Endothelial cell of umbilical vein (primary cell): ENCODE results near the gene TAT. TPM values are rescaled to one million over a fixed set of nuclear protein-coding genes. Genes with fewer than 3 reads are reported as not detected.

Experiments used
- BruUV-seq: library from RNA; stranded (reverse); fragments of 400-500 nt; replicated peaks from 2 replicates; lab custom pipeline; 2021; lab: Mats Ljungman, UMichigan
- CTCF ChIA-PET: fragments of 300-600, 350-600 bp; sonication (Branson Sonifier 250); formaldehyde crosslinking; loops from one replicate; lab custom pipeline; 2021; ENCODE audit warnings: antibody characterized with exemption, inconsistent platforms; lab: Charles Lee
- POLR2A ChIA-PET: fragments of 300-600, 350-600 bp; sonication (Branson Sonifier 250); formaldehyde crosslinking; loops from one replicate; lab custom pipeline; 2021; ENCODE audit warnings: antibody characterized with exemption, inconsistent platforms; lab: Charles Lee
- DNase-seq: peaks from one replicate; pipeline ENCODE4 v3.0.0-alpha.2; 2011; ENCODE audit warnings: low read depth, low spot score
- FAIRE-seq: peaks from 2 replicates; lab custom pipeline; 2011; peaks lifted over from hg19 to GRCh38; lab: Jason Lieb, UNC
- H2AFZ ChIP-seq: 2 replicates; pipeline ENCODE4 v1.6.0; 2012; ENCODE audit warnings: low read depth, low read length, control low read depth, inconsistent platforms
- H3K27ac ChIP-seq: 2 replicates; pipeline ENCODE4 v1.5.1; 2011; ENCODE audit warnings: low read depth, mild to moderate bottlenecking, control low read depth, low read length, moderate library complexity; ENCODE audit not compliant: insufficient read depth
- H3K27me3 ChIP-seq, 2 experiments: 2 replicates each; pipeline versions ENCODE4 v1.6.0 to v1.6.1; 2011; ENCODE audit warnings: low read length in 2 of 2, mixed read lengths in 1 of 2; ENCODE audit not compliant: control insufficient read depth in 2 of 2, insufficient read depth in 2 of 2
- H3K36me3 ChIP-seq, 2 experiments: 2 replicates in 1 of 2; 3 replicates in 1 of 2; pipeline ENCODE4 v1.5.1; 2011; ENCODE audit warnings: low read length in 2 of 2, mild to moderate bottlenecking in 1 of 2, moderate library complexity in 1 of 2; ENCODE audit not compliant: control insufficient read depth in 2 of 2, insufficient read depth in 2 of 2; ENCODE audit errors: extremely low read depth in 1 of 2
- H3K4me1 ChIP-seq: 3 replicates; pipeline ENCODE4 v1.5.1; 2011; ENCODE audit warnings: mild to moderate bottlenecking, low read length; ENCODE audit not compliant: control insufficient read depth, insufficient read depth; ENCODE audit errors: extremely low read depth
- H3K4me2 ChIP-seq: 2 replicates; pipeline ENCODE4 v1.6.1; 2011; ENCODE audit warnings: low read length, control low read depth, mixed read lengths; ENCODE audit not compliant: insufficient read depth
- H3K4me3 ChIP-seq, 3 experiments: fragments of 200-600 bp in 1 of 3; sonication (generic), shearing (Covaris generic) in 1 of 3; replicated peaks in 1 of 3; 2 replicates each; pipeline ENCODE4 v1.5.1; 2011 to 2016; ENCODE audit warnings: control low read depth in 3 of 3, low read length in 3 of 3, mild to moderate bottlenecking in 2 of 3, inconsistent platforms in 1 of 3, low read depth in 1 of 3, moderate library complexity in 1 of 3; ENCODE audit not compliant: insufficient read depth in 1 of 3
- H3K79me2 ChIP-seq: 2 replicates; pipeline ENCODE4 v1.6.0; 2012; ENCODE audit warnings: low read length, inconsistent platforms; ENCODE audit not compliant: control insufficient read depth, insufficient read depth
- H3K9ac ChIP-seq: replicated peaks from 2 replicates; pipeline ENCODE3; 2011; ENCODE audit warnings: low read length, control low read depth; ENCODE audit not compliant: insufficient read depth; ENCODE audit errors: extremely low read depth
- H3K9me1 ChIP-seq: replicated peaks from 3 replicates; pipeline ENCODE4 v1.6.0; 2011; ENCODE audit warnings: mild to moderate bottlenecking, low read length; ENCODE audit not compliant: control insufficient read depth, insufficient read depth; ENCODE audit errors: extremely low read depth
- H3K9me3 ChIP-seq: replicated peaks from 2 replicates; pipeline ENCODE4 v1.5.1; 2012; ENCODE audit warnings: low read length, inconsistent platforms; ENCODE audit not compliant: control insufficient read depth, insufficient read depth
- H4K20me1 ChIP-seq: replicated peaks from 2 replicates; pipeline ENCODE3; 2011; ENCODE audit warnings: mild to moderate bottlenecking, low read length; ENCODE audit not compliant: control insufficient read depth, insufficient read depth; ENCODE audit errors: extremely low read depth
- EZH2 ChIP-seq: IDR thresholded peaks from 2 replicates; pipeline ENCODE4 v1.6.1; 2012; ENCODE audit warnings: borderline replicate concordance, low read depth, mild to moderate bottlenecking, moderate library complexity, low read length, inconsistent platforms; ENCODE audit not compliant: severe bottlenecking
- GATA2 ChIP-seq: IDR thresholded peaks from 2 replicates; pipeline ENCODE4 v1.7.0; 2011; ENCODE audit warnings: low read depth, mild to moderate bottlenecking, moderate library complexity, mixed read lengths, low read length; ENCODE audit not compliant: insufficient read length, insufficient read depth
- JUN ChIP-seq: IDR thresholded peaks from 2 replicates; pipeline ENCODE4 v1.6.1; 2011; ENCODE audit warnings: borderline replicate concordance, low read depth; ENCODE audit not compliant: insufficient read length, insufficient read depth
- MYC ChIP-seq: IDR thresholded peaks from one replicate; pipeline ENCODE4 v1.6.1; 2011; ENCODE audit warnings: mild to moderate bottlenecking, low read depth, low read length
- POLR2AphosphoS5 ChIP-seq: IDR thresholded peaks from 2 replicates; pipeline ENCODE4 v1.6.1; 2012; ENCODE audit warnings: low read depth, mild to moderate bottlenecking, control low read depth, low read length, moderate library complexity; ENCODE audit not compliant: insufficient read depth
- dilution Hi-C: fragments of 300-500 bp; cut with MboI; formaldehyde crosslinking; loops from one replicate; pipeline ENCODE4 v1.15.0; 2019; ENCODE audit warnings: low sequenced_read_pairs; ENCODE audit not compliant: extremely low pct_ligation_motif_present
- intact Hi-C: fragments of 100-400 bp; cut with micrococcal nuclease; formaldehyde crosslinking; loops from one replicate; pipeline ENCODE4 v1.10.0; 2022
- polyA plus RNA-seq, 4 experiments: library from polyadenylated mRNA; depleted of rRNA in 3 of 4; stranded (reverse) in 3 of 4; unstranded in 1 of 4; fragments of >200 nt; gene quantifications; 2 replicates each; pipeline versions ENCODE4 v1.2.1 to v1.2.3, GENCODE V29; 2011 to 2012; ENCODE audit warnings: missing spikeins in 1 of 4
- total RNA-seq: library from RNA; stranded (reverse); gene quantifications from 2 replicates; pipeline ENCODE4 v1.2.3, GENCODE V29; 2021
- TF ChIP-seq, protein P1 (sequence below), 2 donors: IDR thresholded peaks; 1 replicate in 1 of 2; 2 replicates in 1 of 2; pipeline ENCODE4 v1.5.1; 2011; ENCODE audit warnings: low read length in 2 of 2, mild to moderate bottlenecking in 2 of 2, moderate library complexity in 2 of 2, control low read depth in 1 of 2, inconsistent platforms in 1 of 2, low read depth in 1 of 2; ENCODE audit not compliant: insufficient read depth in 1 of 2; ENCODE audit errors: extremely low read depth in 1 of 2
- TF ChIP-seq, protein P2 (sequence below): IDR thresholded peaks from 2 replicates; pipeline ENCODE4 v1.6.1; 2011; ENCODE audit not compliant: insufficient read depth, insufficient read length

The TAT gene
- total and polyA plus RNA-seq, 2 donors (not counting 3 experiments of a cell fraction or from before 2014, with no cell fraction given), result not detected

DNA sequence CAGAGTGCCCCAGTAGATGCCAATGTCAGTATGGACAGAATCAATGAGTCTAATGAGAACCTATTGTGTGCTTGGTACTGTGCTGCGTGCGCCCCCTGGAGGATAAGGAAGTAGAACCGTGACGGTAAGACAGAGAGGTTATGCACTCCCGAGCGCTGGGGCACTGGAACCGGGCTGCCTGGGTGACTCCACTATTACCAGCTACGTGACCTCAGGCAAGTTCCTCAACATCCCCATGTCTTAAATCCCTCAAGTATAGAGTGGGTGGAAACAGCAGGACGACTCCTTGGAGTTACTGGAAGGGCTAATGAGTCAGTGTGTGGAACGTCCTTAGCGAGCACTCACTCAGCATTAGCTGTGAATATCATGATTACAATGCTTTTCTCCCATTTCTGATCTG is 34.5 kb downstream of the TAT start:
- H3K4me2 ChIP-seq, result no peak overlapping the region
- TF ChIP-seq, protein P1, sequence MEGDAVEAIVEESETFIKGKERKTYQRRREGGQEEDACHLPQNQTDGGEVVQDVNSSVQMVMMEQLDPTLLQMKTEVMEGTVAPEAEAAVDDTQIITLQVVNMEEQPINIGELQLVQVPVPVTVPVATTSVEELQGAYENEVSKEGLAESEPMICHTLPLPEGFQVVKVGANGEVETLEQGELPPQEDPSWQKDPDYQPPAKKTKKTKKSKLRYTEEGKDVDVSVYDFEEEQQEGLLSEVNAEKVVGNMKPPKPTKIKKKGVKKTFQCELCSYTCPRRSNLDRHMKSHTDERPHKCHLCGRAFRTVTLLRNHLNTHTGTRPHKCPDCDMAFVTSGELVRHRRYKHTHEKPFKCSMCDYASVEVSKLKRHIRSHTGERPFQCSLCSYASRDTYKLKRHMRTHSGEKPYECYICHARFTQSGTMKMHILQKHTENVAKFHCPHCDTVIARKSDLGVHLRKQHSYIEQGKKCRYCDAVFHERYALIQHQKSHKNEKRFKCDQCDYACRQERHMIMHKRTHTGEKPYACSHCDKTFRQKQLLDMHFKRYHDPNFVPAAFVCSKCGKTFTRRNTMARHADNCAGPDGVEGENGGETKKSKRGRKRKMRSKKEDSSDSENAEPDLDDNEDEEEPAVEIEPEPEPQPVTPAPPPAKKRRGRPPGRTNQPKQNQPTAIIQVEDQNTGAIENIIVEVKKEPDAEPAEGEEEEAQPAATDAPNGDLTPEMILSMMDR (IDR thresholded peaks at IDR 0.05; ENCODE audit: extremely low read depth in 1 of 2, insufficient read depth in 1 of 2, low read depth in 1 of 2, low read length in 2 of 2), result peak; percentile 55 to 65
- no peak for TF ChIP-seq MYC
- peak; percentile 14 for DNase-seq
- no peaks in the 10 kb centered on the region for H3K4me1 ChIP-seq
- intact Hi-C loops, result loop anchor here (1.0 kb wide), 1 partner anchor 130 kb away; no protein-coding TSS in a partner anchor
- POLR2A ChIA-PET, result no interaction called here
- H3K4me3 ChIP-seq, result no peak overlapping the region
- no peaks in the 10 kb centered on the region for H3K9me3 ChIP-seq
- FAIRE-seq, result no peak
- H4K20me1 ChIP-seq, result no peaks in the 10 kb centered on the region
- H3K9me1 ChIP-seq, result no peaks in the 10 kb centered on the region
- peaks cover 0 to 2% of the 10 kb centered on the region in 2 experiments for H3K27me3 ChIP-seq
- H3K9ac ChIP-seq, result no peak overlapping the region
- no peak overlapping the region for H3K27ac ChIP-seq
- H3K79me2 ChIP-seq, result no peaks in the 10 kb centered on the region
- dilution Hi-C loops, result no loop called here
- no peak overlapping the region for H2AFZ ChIP-seq
- no peaks in the 10 kb centered on the region for H3K36me3 ChIP-seq
- CTCF ChIA-PET, result interaction anchor here (1.0 to 1.7 kb wide), 2 partner anchors 14 to 69 kb away, joined by 3 read pairs; no protein-coding TSS in a partner anchor
- BruUV-seq, result no TSS peak

DNA sequence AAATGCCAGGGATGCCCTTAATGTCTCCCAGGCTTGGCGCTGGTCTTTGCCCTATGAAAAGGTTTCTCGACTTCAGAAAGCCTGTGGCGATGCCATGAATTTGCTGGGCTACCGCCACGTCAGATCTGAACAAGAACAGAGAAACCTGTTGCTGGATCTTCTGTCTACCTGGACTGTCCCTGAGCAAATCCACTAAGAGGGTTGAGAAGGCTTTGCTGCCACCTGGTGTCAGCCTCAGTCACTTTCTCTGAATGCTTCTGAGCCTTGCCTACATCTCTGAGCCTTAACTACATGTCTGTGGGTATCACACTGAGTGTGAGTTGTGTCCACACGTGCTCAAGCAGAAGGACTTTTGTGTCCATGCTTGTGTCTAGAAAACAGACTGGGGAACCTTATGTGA is 39.2 kb downstream of the TAT start:
- Histone ChIP-seq H4K20me1 (no peaks in the 10 kb centered on the region), H2AFZ (no peak overlapping the region), H3K4me1 (no peaks in the 10 kb centered on the region), H3K36me3 (no peaks in the 10 kb centered on the region), H3K9me3 (no peaks in the 10 kb centered on the region), H3K79me2 (no peaks in the 10 kb centered on the region), H3K4me3 (no peak overlapping the region), H3K27ac (no peak overlapping the region), H3K9me1 (no peaks in the 10 kb centered on the region), H3K4me2 (no peak overlapping the region), H3K27me3 (peaks cover 0 to 2% of the 10 kb centered on the region in 2 experiments), H3K9ac (no peak overlapping the region)
- ChIA-PET CTCF (interaction anchor here (2.8 kb wide), 1 partner anchor 125 kb away, joined by 22 read pairs; no protein-coding TSS in a partner anchor), POLR2A (no interaction called here)
- TF ChIP-seq EZH2 (no peak), JUN (no peak), GATA2 (no peak), POLR2AphosphoS5 (no peak), MYC (no peak)
- TF ChIP-seq, protein P1 (IDR thresholded peaks at IDR 0.05; ENCODE audit: extremely low read depth in 1 of 2, insufficient read depth in 1 of 2, low read depth in 1 of 2, low read length in 2 of 2), result peak; percentile 34 to 60
- TF ChIP-seq, protein P2, sequence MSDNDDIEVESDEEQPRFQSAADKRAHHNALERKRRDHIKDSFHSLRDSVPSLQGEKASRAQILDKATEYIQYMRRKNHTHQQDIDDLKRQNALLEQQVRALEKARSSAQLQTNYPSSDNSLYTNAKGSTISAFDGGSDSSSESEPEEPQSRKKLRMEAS, result no peak
- FAIRE-seq (peak; percentile 66), DNase-seq (peak; percentile 33)
- no TSS peak for BruUV-seq
- dilution Hi-C loops (no loop called here), intact Hi-C loops (loop anchor here (1.0 kb wide), 2 partner anchors 58 to 125 kb away; no protein-coding TSS in a partner anchor)
